Stimulated activated naive CD4-positive, alpha-beta T cell treated with Interleukin-2 at 50 U/mL for 16 hours (primary cell): ENCODE results near the gene PRUNE2.
"Not testable (repeated sequence)": the region's sequence is repeated elsewhere in the genome, so short reads cannot be mapped to it uniquely, and the experiment has no call there.

Source experiments
- DNase-seq: peaks from one replicate; lab custom pipeline; 2025; lab: John Stamatoyannopoulos, UW

PRUNE2 gene

GRCh38 chr9:76598981-76599380 lies 306.9 kb downstream of the PRUNE2 start:
- no peak for DNase-seq

- no peak for DNase-seq
Observed at GRCh38 chr9:76595645-76596044, 310.3 kb downstream of the PRUNE2 start.

- no peak for DNase-seq
Observed at GRCh38 chr9:76594764-76595424, 311.0 kb downstream of the PRUNE2 start.

- DNase-seq, result not testable (repeated sequence)
Observed at GRCh38 chr9:76593961-76594735, 311.8 kb downstream of the PRUNE2 start.

- DNase-seq, result no peak
Observed at GRCh38 chr9:76592974-76593347, 313.0 kb downstream of the PRUNE2 start.

GRCh38 chr9:76592091-76592973 lies 313.6 kb downstream of the PRUNE2 start:
- DNase-seq, result no peak

GRCh38 chr9:76591256-76591950 lies 314.5 kb downstream of the PRUNE2 start:
- DNase-seq, result no peak

- DNase-seq, result no peak
Observed at GRCh38 chr9:76588316-76588715, 317.6 kb downstream of the PRUNE2 start.

GRCh38 chr9:76586390-76587314 lies 319.3 kb downstream of the PRUNE2 start:
- no peak for DNase-seq

- DNase-seq, result no peak
Observed at GRCh38 chr9:76585487-76586389, 320.2 kb downstream of the PRUNE2 start.

GRCh38 chr9:76583256-76583655 lies 322.7 kb downstream of the PRUNE2 start:
- DNase-seq, result no peak

GRCh38 chr9:76581731-76582130 lies 324.2 kb downstream of the PRUNE2 start:
- DNase-seq, result no peak

GRCh38 chr9:76580820-76581219 lies 325.1 kb downstream of the PRUNE2 start:
- DNase-seq, result no peak

GRCh38 chr9:76580188-76580587 lies 325.7 kb downstream of the PRUNE2 start:
- no peak for DNase-seq

- DNase-seq, result peak; percentile 53
Observed at GRCh38 chr9:76576344-76576743, 329.6 kb downstream of the PRUNE2 start.

- no peak for DNase-seq
Observed at GRCh38 chr9:76575761-76576160, 330.2 kb downstream of the PRUNE2 start.

GRCh38 chr9:76573905-76574760 lies 331.8 kb downstream of the PRUNE2 start:
- no peak for DNase-seq

GRCh38 chr9:76573408-76573807 lies 332.5 kb downstream of the PRUNE2 start:
- no peak for DNase-seq

- no peak for DNase-seq
Observed at GRCh38 chr9:76572151-76572550, 333.8 kb downstream of the PRUNE2 start.
